Activated naive CD4-positive, alpha-beta T cell treated with anti-CD3 and anti-CD28 coated beads for 36 hours (primary cell): Measurements from ENCODE around the gene SIGLEC7. TPM values are rescaled to one million over a fixed set of nuclear protein-coding genes. Genes with fewer than 3 reads are reported as not detected.
"Not testable (repeated sequence)": the region's sequence is repeated elsewhere in the genome, so short reads cannot be mapped to it uniquely, and the experiment has no call there.

Experiments used
- CTCF ChIA-PET: fragments of 350-600 bp; sonication (Branson Sonifier 250); formaldehyde crosslinking; loops from one replicate; lab custom pipeline; 2021; ENCODE audit warnings: antibody characterized with exemption; lab: Charles Lee
- DNase-seq: peaks from one replicate; pipeline ENCODE4 v3.0.0-alpha.2; 2020
- H3K27ac Mint-ChIP-seq: one replicate; pipeline ENCODE4 v1.8.0; 2021; ENCODE audit warnings: mild to moderate bottlenecking, mixed read lengths
- H3K27me3 Mint-ChIP-seq: one replicate; pipeline ENCODE4 v1.8.0; 2021; ENCODE audit warnings: low read depth, mixed read lengths
- H3K36me3 Mint-ChIP-seq: one replicate; pipeline ENCODE4 v1.8.0; 2021; ENCODE audit warnings: low read depth, mixed read lengths
- H3K4me1 Mint-ChIP-seq: one replicate; pipeline ENCODE4 v1.8.0; 2021; ENCODE audit warnings: low read depth, mixed read lengths
- H3K4me3 Mint-ChIP-seq: one replicate; pipeline ENCODE4 v1.8.0; 2021; ENCODE audit warnings: mild to moderate bottlenecking, moderate library complexity, mixed read lengths
- H3K9me3 Mint-ChIP-seq: one replicate; pipeline ENCODE4 v1.8.0; 2021; ENCODE audit warnings: mixed read lengths
- intact Hi-C: fragments of 100-400 bp; cut with micrococcal nuclease; formaldehyde crosslinking; loops from one replicate; pipeline ENCODE4 v1.15.1; 2023
- total RNA-seq, 2 experiments: library from RNA; stranded (reverse); gene quantifications; one replicate each; pipeline ENCODE4 v1.2.3, GENCODE V29; 2021

SIGLEC7 gene
- total RNA-seq, 2 experiments from 2014 or later: not detected

DNA sequence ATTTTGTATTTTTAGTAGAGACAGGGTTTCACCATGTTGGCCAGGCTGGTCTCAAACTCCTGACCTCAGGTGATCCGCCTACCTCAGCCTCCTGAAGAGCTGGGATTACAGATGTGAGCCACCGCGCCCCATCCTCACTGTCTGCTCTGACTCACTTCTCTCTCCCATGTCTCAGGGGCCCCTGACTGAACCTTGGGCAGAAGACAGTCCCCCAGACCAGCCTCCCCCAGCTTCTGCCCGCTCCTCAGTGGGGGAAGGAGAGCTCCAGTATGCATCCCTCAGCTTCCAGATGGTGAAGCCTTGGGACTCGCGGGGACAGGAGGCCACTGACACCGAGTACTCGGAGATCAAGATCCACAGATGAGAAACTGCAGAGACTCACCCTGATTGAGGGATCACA lies 12.4 kb upstream of the SIGLEC7 start:
- no peak overlapping the region for H3K4me3 Mint-ChIP-seq
- no peaks in the 10 kb centered on the region for H3K9me3 Mint-ChIP-seq
- H3K36me3 Mint-ChIP-seq: no peaks in the 10 kb centered on the region
- intact Hi-C loops: no loop called here
- peaks cover 69% of the 10 kb centered on the region for H3K4me1 Mint-ChIP-seq
- peak; percentile 34 for DNase-seq
- H3K27me3 Mint-ChIP-seq: no peaks in the 10 kb centered on the region
- peak overlapping the region; percentile 78 for H3K27ac Mint-ChIP-seq
- CTCF ChIA-PET: interaction anchor here (1.2 kb wide), 1 partner anchor 28 kb away, joined by 3 read pairs; no protein-coding TSS in a partner anchor

DNA sequence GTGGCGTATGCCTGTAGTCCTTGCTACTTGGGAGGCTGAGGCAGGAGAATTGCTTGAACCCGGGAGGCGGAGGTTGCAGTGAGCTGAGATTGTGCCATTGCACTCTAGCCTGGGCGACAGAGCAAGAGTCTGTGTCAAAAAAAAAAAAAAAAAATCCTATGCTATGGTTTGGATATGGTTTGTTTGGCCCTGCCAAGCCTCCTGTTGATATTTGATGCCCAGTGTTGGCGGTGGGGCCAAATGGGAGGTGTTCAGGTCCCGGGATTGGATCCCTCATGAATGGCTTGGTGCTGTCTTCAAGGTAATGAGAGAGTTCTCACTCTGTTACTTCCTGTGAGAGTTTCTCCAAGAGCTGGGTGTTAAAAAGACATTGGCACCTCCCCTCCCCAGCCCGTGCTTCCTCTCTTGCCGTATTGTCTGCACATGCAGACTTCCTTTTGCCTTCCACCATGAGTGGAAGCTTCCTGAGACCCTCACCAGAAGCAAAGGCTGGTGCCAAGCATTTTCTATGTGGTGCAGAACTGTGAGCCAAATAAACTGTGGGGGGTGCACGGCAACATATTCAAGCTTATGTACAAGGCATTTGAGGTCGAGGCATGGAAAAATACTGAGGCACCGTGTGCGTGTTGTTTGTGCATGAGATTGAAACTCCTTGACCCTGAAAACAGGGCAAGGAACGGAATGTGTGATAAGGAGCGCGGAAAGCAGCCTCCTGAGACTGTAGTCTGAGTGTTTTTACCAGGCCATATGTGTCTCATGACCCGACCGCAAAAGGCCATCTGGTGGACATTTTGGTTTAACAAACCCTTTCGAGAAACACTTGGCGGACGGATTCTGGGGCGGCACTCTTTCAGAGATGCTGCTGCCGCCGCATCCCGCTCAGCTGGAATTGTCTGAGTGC lies 10.1 kb upstream of the SIGLEC7 start:
- CTCF ChIA-PET: interaction anchor here (0.7 kb wide), 1 partner anchor 22 kb away, joined by 3 read pairs; no protein-coding TSS in a partner anchor
- peak; percentile 70 for DNase-seq
- Mint-ChIP-seq H3K4me1 (peaks cover 65% of the 10 kb centered on the region), H3K36me3 (no peaks in the 10 kb centered on the region), H3K27me3 (no peaks in the 10 kb centered on the region), H3K9me3 (peaks cover 3% of the 10 kb centered on the region), H3K27ac (peak overlapping the region; percentile 73), H3K4me3 (peak overlapping the region; percentile 56)
- intact Hi-C loops: loop anchor here (1.0 kb wide), 1 partner anchor 18 kb away; no protein-coding TSS in a partner anchor

DNA sequence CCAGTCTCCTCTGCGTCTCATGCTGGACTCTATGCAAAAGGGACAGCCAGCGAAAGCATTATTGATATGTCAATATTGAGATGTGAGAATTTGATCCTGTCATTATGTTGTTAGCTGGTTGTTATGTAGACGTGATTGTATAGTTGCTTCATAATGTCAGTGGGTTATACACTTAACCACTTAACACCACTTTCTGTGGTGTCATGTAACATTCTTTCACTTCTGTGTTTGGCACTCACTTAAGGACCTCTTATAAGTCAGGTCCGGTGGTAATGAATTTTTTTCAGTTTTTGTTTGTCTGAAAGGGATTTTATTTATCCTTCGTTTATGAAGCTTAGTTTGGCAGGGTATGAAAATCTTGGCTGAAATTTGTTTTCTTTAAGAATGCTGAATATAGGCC lies 7.1 kb upstream of the SIGLEC7 start:
- Mint-ChIP-seq H3K27me3 (no peaks in the 10 kb centered on the region), H3K9me3 (peaks cover 3% of the 10 kb centered on the region), H3K27ac (no peak overlapping the region), H3K4me3 (no peak overlapping the region), H3K4me1 (peaks cover 47% of the 10 kb centered on the region), H3K36me3 (no peaks in the 10 kb centered on the region)
- CTCF ChIA-PET: interaction anchor here (0.7 to 1.6 kb wide), 3 partner anchors 21 to 39 kb away, joined by 3 to 8 read pairs (median 4); no protein-coding TSS in a partner anchor
- DNase-seq: no peak
- intact Hi-C loops: no loop called here

DNA sequence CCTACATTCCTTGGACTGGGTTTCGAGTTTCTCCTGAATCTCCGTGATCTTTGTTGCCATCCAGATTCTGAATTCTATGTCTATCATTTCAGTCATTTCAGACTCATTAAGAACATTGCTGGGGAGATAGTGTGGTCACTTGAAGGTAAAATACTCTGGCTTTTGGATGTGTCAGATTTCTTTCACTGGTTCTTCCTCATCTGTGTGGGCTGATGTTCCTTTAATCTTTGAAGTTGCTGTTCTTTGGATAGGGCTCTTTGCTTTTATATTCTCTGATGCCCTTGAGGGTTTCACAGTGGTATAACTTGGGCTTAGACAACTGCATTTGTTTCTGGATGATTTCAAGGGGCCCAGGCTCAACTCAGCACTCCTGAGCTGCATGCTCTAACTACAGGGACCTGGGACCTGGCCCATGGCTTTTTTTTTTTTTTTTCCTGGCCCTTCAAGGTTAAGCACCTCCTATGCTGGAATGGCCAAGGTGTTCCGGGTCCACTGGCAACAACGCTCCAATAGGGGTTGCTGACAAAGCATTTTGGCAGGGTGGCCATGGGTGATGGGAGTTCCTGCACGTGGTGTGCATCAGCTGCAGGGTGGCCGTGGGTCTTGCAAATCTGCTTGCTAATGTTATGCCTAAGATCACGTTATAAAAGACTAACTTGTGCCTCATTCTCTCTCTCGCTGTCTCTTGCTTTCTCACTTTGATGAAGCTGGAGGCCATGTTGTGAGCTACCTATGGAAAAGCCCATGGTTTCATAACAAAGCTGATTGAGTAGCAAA lies 5.9 kb upstream of the SIGLEC7 start:
- intact Hi-C loops: no loop called here
- no peak for DNase-seq
- Mint-ChIP-seq H3K27me3 (no peaks in the 10 kb centered on the region), H3K4me1 (peaks cover 35% of the 10 kb centered on the region), H3K36me3 (no peaks in the 10 kb centered on the region), H3K4me3 (no peak overlapping the region), H3K27ac (no peak overlapping the region), H3K9me3 (peaks cover 3% of the 10 kb centered on the region)
- CTCF ChIA-PET: interaction anchor here (1.1 to 1.6 kb wide), 4 partner anchors 11 to 40 kb away, joined by 3 to 8 read pairs (median 4); no protein-coding TSS in a partner anchor

DNA sequence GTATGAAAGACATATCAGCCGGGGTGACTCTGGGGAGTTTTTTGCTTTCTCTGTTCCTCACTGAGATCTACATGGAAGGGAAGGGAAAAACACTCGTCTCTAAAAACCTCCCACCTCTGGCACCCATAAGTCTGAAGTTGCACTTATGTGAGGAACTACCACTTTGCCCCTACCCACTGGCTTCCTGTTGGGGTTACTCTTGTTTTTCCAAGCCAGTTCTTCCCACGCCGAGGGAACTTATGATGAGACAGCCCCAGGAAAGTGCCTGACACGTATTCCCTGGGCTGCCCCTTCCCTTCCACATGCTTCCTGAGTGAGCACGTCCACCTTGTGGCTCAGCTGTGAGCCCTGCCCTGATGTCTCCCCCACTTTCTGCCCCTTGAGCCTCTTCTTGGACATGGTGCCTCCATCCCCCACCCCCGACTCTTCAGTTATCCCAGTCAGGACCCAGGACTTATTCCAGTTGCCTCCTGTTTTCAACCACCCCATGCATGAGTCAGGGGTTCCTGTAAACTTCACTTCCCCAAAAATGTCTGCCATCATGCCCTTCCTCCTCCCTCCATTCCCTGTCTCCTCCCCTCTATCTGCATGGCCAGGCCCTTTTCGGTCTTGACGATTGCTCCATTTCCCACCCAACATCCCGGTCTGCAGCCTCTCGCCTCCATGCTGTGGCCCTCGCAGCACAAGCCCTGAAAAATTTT lies 5.1 kb upstream of the SIGLEC7 start:
- CTCF ChIA-PET: interaction anchor here (0.6 to 1.4 kb wide), 4 partner anchors 11 to 41 kb away, joined by 3 to 6 read pairs (median 4); no protein-coding TSS in a partner anchor
- H3K9me3 Mint-ChIP-seq: peaks cover 3% of the 10 kb centered on the region
- no peaks in the 10 kb centered on the region for H3K36me3 Mint-ChIP-seq
- H3K27me3 Mint-ChIP-seq: no peaks in the 10 kb centered on the region
- intact Hi-C loops: no loop called here
- H3K4me1 Mint-ChIP-seq: peaks cover 29% of the 10 kb centered on the region
- H3K4me3 Mint-ChIP-seq: no peak overlapping the region
- DNase-seq: no peak
- peak overlapping the region; percentile 61 for H3K27ac Mint-ChIP-seq

DNA sequence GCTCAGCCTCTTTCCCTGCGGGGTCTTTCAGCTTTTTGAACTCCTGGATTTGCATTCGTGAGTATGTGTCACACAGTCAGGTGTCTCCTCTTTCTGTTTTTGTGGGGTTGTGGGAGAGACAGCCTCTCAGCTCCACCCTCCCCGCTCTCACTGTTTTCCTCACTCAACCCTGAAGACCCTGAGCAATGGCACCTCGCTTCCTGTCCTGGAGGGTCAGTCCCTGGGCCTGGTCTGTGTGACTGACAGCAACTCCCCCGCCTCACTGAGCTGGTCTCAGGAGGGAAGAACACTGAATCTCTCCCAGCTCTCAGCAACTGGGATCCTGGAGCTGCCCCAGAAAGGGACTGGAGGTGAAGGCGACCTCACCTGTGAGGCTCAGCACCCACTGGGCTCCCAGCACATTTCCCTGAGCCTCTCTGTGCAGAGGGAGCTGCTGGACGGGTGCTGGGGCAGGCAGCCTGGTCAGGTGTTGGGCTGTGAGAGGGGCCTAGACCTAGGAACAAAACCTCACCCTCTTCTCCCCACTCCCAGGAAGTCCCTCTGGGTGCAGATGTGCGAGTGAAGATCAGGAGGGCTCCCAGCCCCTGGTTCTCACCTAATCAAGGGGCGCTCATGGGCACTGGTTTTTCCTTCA lies 4.2 kb upstream of the SIGLEC7 start:
- Mint-ChIP-seq H3K36me3 (no peaks in the 10 kb centered on the region), H3K27ac (peak overlapping the region; percentile 61), H3K4me3 (no peak overlapping the region), H3K4me1 (peaks cover 22% of the 10 kb centered on the region), H3K27me3 (no peaks in the 10 kb centered on the region), H3K9me3 (peaks cover 3% of the 10 kb centered on the region)
- no peak for DNase-seq
- CTCF ChIA-PET: interaction anchor here (0.6 to 1.4 kb wide), 2 partner anchors 20 to 22 kb away, joined by 3 to 5 read pairs; no protein-coding TSS in a partner anchor
- intact Hi-C loops: no loop called here

DNA sequence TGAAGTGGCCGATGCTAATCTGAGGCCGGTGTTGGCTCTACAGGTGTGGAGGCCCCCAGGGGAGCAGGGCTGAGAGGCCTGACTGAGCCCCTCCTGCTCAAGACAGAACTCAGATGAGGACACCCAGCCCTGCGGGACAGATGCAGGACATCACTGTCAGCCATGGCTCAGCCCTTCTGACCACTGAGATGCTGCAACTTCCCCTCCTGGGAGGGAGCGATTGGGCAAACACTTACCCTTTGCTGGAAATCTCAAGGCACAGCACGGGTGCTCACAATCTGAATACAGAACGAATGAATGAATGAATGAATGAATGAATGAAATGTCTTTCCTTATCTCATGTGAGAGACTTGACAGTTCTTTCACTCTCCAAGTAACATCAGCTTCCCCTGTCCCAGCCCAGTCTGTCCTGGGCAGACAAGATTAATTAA lies 3.5 kb upstream of the SIGLEC7 start:
- no peak for DNase-seq
- intact Hi-C loops: no loop called here
- Mint-ChIP-seq H3K9me3 (peaks cover 3% of the 10 kb centered on the region), H3K4me3 (no peak overlapping the region), H3K27ac (no peak overlapping the region), H3K36me3 (no peaks in the 10 kb centered on the region), H3K4me1 (peaks cover 22% of the 10 kb centered on the region), H3K27me3 (no peaks in the 10 kb centered on the region)
- CTCF ChIA-PET: no interaction called here

DNA sequence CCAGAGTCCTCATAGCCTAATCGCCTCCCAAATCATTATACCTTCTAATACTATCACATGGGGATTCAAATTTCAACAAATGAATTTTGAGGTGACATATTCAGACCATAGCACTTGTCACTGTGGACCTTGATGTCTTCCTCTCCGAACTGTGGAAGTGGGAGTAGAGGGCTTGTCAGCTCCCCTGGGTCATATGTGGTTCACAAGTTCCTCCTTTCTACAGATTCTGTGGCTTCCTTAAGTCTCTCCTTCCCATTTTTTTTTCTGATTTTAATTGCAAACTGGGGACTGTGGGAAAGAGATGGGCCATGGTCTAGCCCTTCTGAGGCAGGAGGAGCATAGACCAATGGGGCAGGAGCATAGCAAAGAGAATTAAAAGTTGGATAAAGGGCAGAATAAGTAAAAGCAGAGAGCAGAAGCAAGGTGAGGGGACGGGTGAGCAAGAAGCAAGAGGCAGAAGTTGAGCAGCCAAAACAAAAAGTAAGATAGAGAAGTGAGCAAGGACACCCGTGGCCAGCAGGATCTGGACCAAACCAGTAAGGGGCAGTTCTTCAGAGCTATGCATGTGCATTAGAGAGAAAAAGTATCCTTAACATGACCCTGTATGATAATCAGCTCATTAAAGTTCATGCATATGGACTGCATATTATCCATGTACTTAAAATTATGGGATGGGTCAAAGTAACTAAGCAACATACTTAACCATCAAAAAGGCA lies 2.6 kb upstream of the SIGLEC7 start:
- peaks cover 3% of the 10 kb centered on the region for H3K9me3 Mint-ChIP-seq
- no peak for DNase-seq
- no peaks in the 10 kb centered on the region for H3K27me3 Mint-ChIP-seq
- H3K36me3 Mint-ChIP-seq: no peaks in the 10 kb centered on the region
- intact Hi-C loops: no loop called here
- no peak overlapping the region for H3K4me3 Mint-ChIP-seq
- CTCF ChIA-PET: no interaction called here
- peaks cover 22% of the 10 kb centered on the region for H3K4me1 Mint-ChIP-seq
- no peak overlapping the region for H3K27ac Mint-ChIP-seq

DNA sequence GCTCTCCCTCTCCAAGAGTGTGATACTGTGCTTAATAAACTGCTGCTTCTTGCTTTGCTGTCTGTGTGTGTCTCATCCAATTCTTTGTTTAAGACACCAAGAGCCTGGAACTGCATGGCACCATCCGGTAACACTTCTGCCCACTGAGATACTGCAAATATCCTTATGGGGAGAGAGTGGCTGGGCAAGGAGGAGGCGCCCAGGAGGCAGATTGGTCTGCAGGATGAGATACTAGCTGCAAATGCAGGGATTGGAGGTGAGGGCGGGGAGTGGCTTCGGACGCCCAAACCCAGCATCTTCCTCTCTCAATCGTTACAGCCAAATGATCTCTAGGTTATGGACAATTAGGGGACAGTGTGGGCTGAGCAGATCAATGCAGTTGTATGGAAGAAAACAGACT lies 1.7 kb upstream of the SIGLEC7 start:
- intact Hi-C loops: no loop called here
- no peaks in the 10 kb centered on the region for H3K36me3 Mint-ChIP-seq
- no peaks in the 10 kb centered on the region for H3K27me3 Mint-ChIP-seq
- CTCF ChIA-PET: no interaction called here
- no peak overlapping the region for H3K4me3 Mint-ChIP-seq
- H3K9me3 Mint-ChIP-seq: peaks cover under 1% of the 10 kb centered on the region
- no peak for DNase-seq
- peaks cover 22% of the 10 kb centered on the region for H3K4me1 Mint-ChIP-seq
- no peak overlapping the region for H3K27ac Mint-ChIP-seq

DNA sequence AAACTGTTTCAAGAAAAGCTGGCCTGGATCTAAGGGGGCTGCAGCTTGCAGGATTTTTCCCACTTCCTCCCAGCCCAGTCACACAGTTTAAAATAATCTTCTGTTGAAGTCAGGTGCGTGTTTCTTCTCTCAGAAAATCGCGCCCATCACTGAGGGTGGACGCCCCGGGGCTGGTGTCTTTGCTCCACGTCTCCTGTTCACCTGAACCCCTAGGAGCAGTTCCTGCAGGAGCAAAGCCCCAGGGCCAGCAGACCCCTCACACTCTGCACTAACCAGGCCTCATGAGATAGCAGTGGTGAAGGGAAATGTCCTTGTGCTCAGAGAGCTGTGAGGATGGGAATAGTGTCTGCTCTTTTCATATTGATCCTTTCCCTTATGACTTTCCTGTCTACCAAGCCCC lies 920 bp upstream of the SIGLEC7 start:
- Mint-ChIP-seq H3K4me3 (no peak overlapping the region), H3K9me3 (no peaks in the 10 kb centered on the region), H3K27ac (no peak overlapping the region), H3K36me3 (no peaks in the 10 kb centered on the region), H3K27me3 (no peaks in the 10 kb centered on the region), H3K4me1 (peaks cover 19% of the 10 kb centered on the region)
- DNase-seq: no peak
- intact Hi-C loops: no loop called here
- CTCF ChIA-PET: no interaction called here

DNA sequence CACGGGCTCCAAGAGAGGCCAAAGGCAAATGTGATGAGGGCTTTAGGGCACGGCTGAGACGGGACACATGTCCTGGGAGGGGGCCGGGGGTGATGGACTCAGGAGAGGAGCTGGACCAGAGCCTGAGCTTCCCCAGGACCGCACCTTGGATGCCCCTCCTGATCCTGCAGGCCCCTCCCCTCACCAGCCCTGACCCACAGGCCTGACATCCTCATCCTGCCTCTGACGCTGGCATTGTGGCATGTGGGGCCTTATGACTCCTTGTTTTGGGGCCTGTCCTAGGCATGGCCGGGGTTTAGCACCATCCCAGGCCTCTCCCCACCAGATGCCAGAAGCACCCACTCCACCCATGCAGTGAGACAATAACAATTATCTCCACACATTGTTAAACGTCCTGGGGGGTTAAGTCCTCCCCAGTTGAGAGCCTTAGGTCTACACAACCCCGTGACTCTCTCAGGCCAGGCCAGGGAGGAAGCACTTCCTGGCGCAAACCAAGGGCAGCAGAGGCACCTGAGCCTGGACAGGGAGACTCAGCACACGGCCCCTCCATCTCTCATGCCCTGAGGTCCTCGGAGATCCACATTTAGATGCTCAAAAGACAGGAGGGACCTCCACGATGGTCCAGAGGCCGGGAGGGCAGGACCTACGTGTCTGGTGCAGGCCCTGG lies 841 bp downstream of the SIGLEC7 start:
- H3K27ac Mint-ChIP-seq, H3K4me3 Mint-ChIP-seq, H3K9me3 Mint-ChIP-seq, H3K4me1 Mint-ChIP-seq, CTCF ChIA-PET, DNase-seq, H3K27me3 Mint-ChIP-seq, intact Hi-C loops, H3K36me3 Mint-ChIP-seq: not testable (repeated sequence)
